H9 (cell line): ENCODE measurements around the gene TUBB2B. TPM values are rescaled to one million over a fixed set of nuclear protein-coding genes. Genes with fewer than 3 reads are reported as not detected.

Experiments used
- DNase-seq: peaks from one replicate; pipeline ENCODE4 v3.0.0-alpha.2; 2017
- H2AFZ ChIP-seq: one replicate; pipeline ENCODE4 v1.6.1; 2013; ENCODE audit warnings: mild to moderate bottlenecking, low read length, control low read depth, moderate library complexity
- H2AK5ac ChIP-seq: 2 replicates; pipeline ENCODE4 v1.6.1; 2013; ENCODE audit warnings: low read length, control low read depth, mixed read lengths; ENCODE audit not compliant: insufficient read length
- H2BK120ac ChIP-seq: one replicate; pipeline ENCODE4 v1.6.1; 2013; ENCODE audit warnings: low read depth, mild to moderate bottlenecking, low read length, control low read depth, inconsistent platforms; ENCODE audit not compliant: poor library complexity, severe bottlenecking
- H2BK12ac ChIP-seq: 2 replicates; pipeline ENCODE4 v1.6.1; 2013; ENCODE audit warnings: low read length, control low read depth, mixed read lengths, low read depth; ENCODE audit not compliant: insufficient read length
- H2BK15ac ChIP-seq: 2 replicates; pipeline ENCODE4 v1.6.1; 2013; ENCODE audit warnings: low read depth, low read length, control low read depth
- H2BK20ac ChIP-seq: one replicate; pipeline ENCODE4 v1.6.1; 2013; ENCODE audit warnings: low read depth, mild to moderate bottlenecking, low read length, control low read depth, inconsistent platforms; ENCODE audit not compliant: poor library complexity, severe bottlenecking
- H2BK5ac ChIP-seq: 2 replicates; pipeline ENCODE4 v1.6.1; 2013; ENCODE audit warnings: low read length, control low read depth, mixed read lengths; ENCODE audit not compliant: insufficient read length
- H3K14ac ChIP-seq: 2 replicates; pipeline ENCODE4 v1.6.1; 2013; ENCODE audit warnings: low read length, control low read depth; ENCODE audit not compliant: insufficient read depth
- H3K18ac ChIP-seq: 2 replicates; pipeline ENCODE4 v1.6.1; 2013; ENCODE audit warnings: low read depth, mild to moderate bottlenecking, mixed read lengths, low read length, control low read depth; ENCODE audit not compliant: insufficient read length
- H3K23ac ChIP-seq: 2 replicates; pipeline ENCODE4 v1.6.1; 2013; ENCODE audit warnings: low read length, control low read depth, mixed read lengths, low read depth; ENCODE audit not compliant: insufficient read length
- H3K23me2 ChIP-seq: 2 replicates; pipeline ENCODE4 v1.6.1; 2013; ENCODE audit warnings: low read depth, mild to moderate bottlenecking, mixed read lengths, low read length, control low read depth; ENCODE audit not compliant: insufficient read length, poor library complexity, severe bottlenecking
- H3K27ac ChIP-seq: 2 replicates; pipeline ENCODE4 v1.5.1; 2013; ENCODE audit warnings: low read length, control low read depth, mixed read lengths, low read depth; ENCODE audit not compliant: insufficient read length
- H3K27me3 ChIP-seq: 2 replicates; pipeline ENCODE4 v1.6.1; 2013; ENCODE audit warnings: low read length, control low read depth, inconsistent platforms; ENCODE audit not compliant: insufficient read depth
- H3K4ac ChIP-seq: 2 replicates; pipeline ENCODE4 v1.6.1; 2013; ENCODE audit warnings: low read depth, mild to moderate bottlenecking, control low read depth, inconsistent platforms, low read length, moderate library complexity
- H3K4me1 ChIP-seq: 2 replicates; pipeline ENCODE4 v1.6.1; 2013; ENCODE audit warnings: low read length, control low read depth, inconsistent platforms; ENCODE audit not compliant: insufficient read depth
- H3K4me2 ChIP-seq: 2 replicates; pipeline ENCODE4 v1.6.1; 2013; ENCODE audit warnings: low read length, control low read depth, mixed read lengths; ENCODE audit not compliant: insufficient read length, insufficient read depth
- H3K56ac ChIP-seq: 2 replicates; pipeline ENCODE4 v1.6.1; 2013; ENCODE audit warnings: low read depth, mild to moderate bottlenecking, mixed read lengths, low read length, control low read depth; ENCODE audit not compliant: insufficient read length
- H3K79me1 ChIP-seq: 2 replicates; pipeline ENCODE4 v1.6.1; 2013; ENCODE audit warnings: low read depth, mild to moderate bottlenecking, moderate library complexity, low read length, control low read depth, inconsistent platforms; ENCODE audit not compliant: insufficient read depth, poor library complexity, severe bottlenecking
- H3K79me2 ChIP-seq: 2 replicates; pipeline ENCODE4 v1.6.1; 2013; ENCODE audit warnings: low read length, control low read depth, inconsistent platforms; ENCODE audit not compliant: insufficient read depth
- H3K9ac ChIP-seq: 2 replicates; pipeline ENCODE4 v1.6.1; 2013; ENCODE audit warnings: low read length, control low read depth, mixed read lengths; ENCODE audit not compliant: insufficient read length; ENCODE audit errors: extremely low read depth
- H3K9me3 ChIP-seq: one replicate; pipeline ENCODE4 v1.6.1; 2013; ENCODE audit warnings: low read depth, low read length, inconsistent platforms; ENCODE audit not compliant: control insufficient read depth
- H3T11ph ChIP-seq: one replicate; pipeline ENCODE4 v1.6.1; 2013; ENCODE audit warnings: mild to moderate bottlenecking, low read length, control low read depth, inconsistent platforms
- H4K20me1 ChIP-seq: one replicate; pipeline ENCODE4 v1.6.1; 2013; ENCODE audit not compliant: control insufficient read depth, insufficient read length, insufficient read depth
- H4K5ac ChIP-seq: 2 replicates; pipeline ENCODE4 v1.6.1; 2013; ENCODE audit warnings: low read depth, mild to moderate bottlenecking, mixed read lengths, low read length, control low read depth; ENCODE audit not compliant: insufficient read length
- H4K8ac ChIP-seq: replicated peaks from 2 replicates; pipeline ENCODE4 v1.6.1; 2013; ENCODE audit warnings: low read length, control low read depth, mixed read lengths, low read depth; ENCODE audit not compliant: insufficient read length
- H4K91ac ChIP-seq: 2 replicates; pipeline ENCODE4 v1.6.1; 2013; ENCODE audit warnings: low read depth, mild to moderate bottlenecking, moderate library complexity, mixed read lengths, low read length, control low read depth; ENCODE audit not compliant: insufficient read length
- H3K27ac Mint-ChIP-seq, 3 experiments: 2 replicates in 2 of 3; 3 replicates in 1 of 3; pipeline ENCODE4 v1.8.0; 2020 to 2021; ENCODE audit warnings: mixed read lengths in 3 of 3, mild to moderate bottlenecking in 1 of 3, moderate library complexity in 1 of 3
- H3K27me3 Mint-ChIP-seq: 2 replicates; pipeline ENCODE4 v1.8.0; 2021; ENCODE audit warnings: low read depth, mild to moderate bottlenecking, moderate library complexity, mixed read lengths
- H3K36me3 Mint-ChIP-seq, 3 experiments: 2 replicates in 2 of 3; 3 replicates in 1 of 3; pipeline ENCODE4 v1.8.0; 2020 to 2021; ENCODE audit warnings: low read depth in 3 of 3, mixed read lengths in 3 of 3; ENCODE audit not compliant: insufficient read depth in 1 of 3
- H3K4me1 Mint-ChIP-seq, 2 experiments: 2 replicates each; pipeline ENCODE4 v1.8.0; 2020; ENCODE audit warnings: mixed read lengths in 2 of 2
- H3K4me3 Mint-ChIP-seq, 2 experiments: 2 replicates in 1 of 2; 3 replicates in 1 of 2; pipeline ENCODE4 v1.8.0; 2020 to 2021; ENCODE audit warnings: mild to moderate bottlenecking in 2 of 2, mixed read lengths in 2 of 2, moderate library complexity in 1 of 2
- H3K9me3 Mint-ChIP-seq, 2 experiments: 2 replicates in 1 of 2; 3 replicates in 1 of 2; pipeline ENCODE4 v1.8.0; 2020; ENCODE audit warnings: mild to moderate bottlenecking in 2 of 2, mixed read lengths in 2 of 2, moderate library complexity in 1 of 2
- WGBS: extraction: QIAGEN DNeasy Blood & Tissue Kit; methylation state at CpG from one replicate; pipeline ENCODE4 v1.1.7; 2013; ENCODE audit warnings: missing lambda C conversion rate, low lambda C conversion rate, mixed read lengths; ENCODE audit not compliant: insufficient read length; ENCODE audit errors: extremely low coverage; 5-methylcytosine and 5-hydroxymethylcytosine counted together
- total RNA-seq: library from RNA; stranded (reverse); gene quantifications from 2 replicates; pipeline ENCODE4 v1.2.1, GENCODE V29; 2021
- TF ChIP-seq, protein P1 (sequence below): fragments of 200-600 bp; sonication (generic); conservative IDR thresholded peaks from 3 replicates; pipeline ENCODE4 v1.8.0; 2021; ENCODE audit warnings: antibody characterized with exemption, mild to moderate bottlenecking

Gene TUBB2B
- total RNA-seq, 1 experiment from 2014 or later, result 320 TPM

- Histone ChIP-seq H3K9me3 (no peaks in the 10 kb centered on the region), H3K4me1 (no peaks in the 10 kb centered on the region; the same call in 1 of the 2 replicates), H3K9ac (no peak overlapping the region), H4K8ac (no peak overlapping the region), H2AK5ac (no peak overlapping the region), H4K91ac (no peak overlapping the region), H3K79me2 (no peaks in the 10 kb centered on the region), H3K23ac (no peak overlapping the region), H3K14ac (no peak overlapping the region), H4K20me1 (no peaks in the 10 kb centered on the region), H2BK20ac (no peak overlapping the region), H3K18ac (no peak overlapping the region), H2AFZ (no peak overlapping the region), H3K23me2 (no peaks in the 10 kb centered on the region), H4K5ac (no peak overlapping the region), H3K27ac (no peak overlapping the region), H3K79me1 (no peaks in the 10 kb centered on the region), H2BK120ac (no peak overlapping the region), H2BK15ac (no peak overlapping the region), H2BK5ac (no peak overlapping the region), H2BK12ac (no peak overlapping the region), H3K4ac (no peak overlapping the region), H3K56ac (no peak overlapping the region), H3T11ph (no peak overlapping the region), H3K27me3 (no peaks in the 10 kb centered on the region), H3K4me2 (no peak overlapping the region)
- Mint-ChIP-seq H3K4me1 (peaks cover 5 to 15% of the 10 kb centered on the region in 2 experiments), H3K9me3 (peaks cover 0 to 6% of the 10 kb centered on the region in 2 experiments; a peak in 4 of 5 replicates), H3K27me3 (no peaks in the 10 kb centered on the region; the same call in 1 of the 2 replicates), H3K27ac (no peak overlapping the region), H3K36me3 (peaks cover 5 to 8% (median 6%) of the 10 kb centered on the region in 3 experiments; a peak in 5 of 7 replicates), H3K4me3 (no peak overlapping the region)
- WGBS, result no CpG with 5 or more reads among the region's 3 CpGs
- TF ChIP-seq, protein P1, sequence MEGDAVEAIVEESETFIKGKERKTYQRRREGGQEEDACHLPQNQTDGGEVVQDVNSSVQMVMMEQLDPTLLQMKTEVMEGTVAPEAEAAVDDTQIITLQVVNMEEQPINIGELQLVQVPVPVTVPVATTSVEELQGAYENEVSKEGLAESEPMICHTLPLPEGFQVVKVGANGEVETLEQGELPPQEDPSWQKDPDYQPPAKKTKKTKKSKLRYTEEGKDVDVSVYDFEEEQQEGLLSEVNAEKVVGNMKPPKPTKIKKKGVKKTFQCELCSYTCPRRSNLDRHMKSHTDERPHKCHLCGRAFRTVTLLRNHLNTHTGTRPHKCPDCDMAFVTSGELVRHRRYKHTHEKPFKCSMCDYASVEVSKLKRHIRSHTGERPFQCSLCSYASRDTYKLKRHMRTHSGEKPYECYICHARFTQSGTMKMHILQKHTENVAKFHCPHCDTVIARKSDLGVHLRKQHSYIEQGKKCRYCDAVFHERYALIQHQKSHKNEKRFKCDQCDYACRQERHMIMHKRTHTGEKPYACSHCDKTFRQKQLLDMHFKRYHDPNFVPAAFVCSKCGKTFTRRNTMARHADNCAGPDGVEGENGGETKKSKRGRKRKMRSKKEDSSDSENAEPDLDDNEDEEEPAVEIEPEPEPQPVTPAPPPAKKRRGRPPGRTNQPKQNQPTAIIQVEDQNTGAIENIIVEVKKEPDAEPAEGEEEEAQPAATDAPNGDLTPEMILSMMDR, result no peak
- no peak for DNase-seq
Observed at GRCh38 chr6:3186974-3187382, 40.5 kb downstream of the TUBB2B start.
